CD4-positive, alpha-beta memory T cell (primary cell): Measurements from ENCODE around the gene EYS. TPM values are rescaled to one million over a fixed set of nuclear protein-coding genes. Genes with fewer than 3 reads are reported as not detected.
"Not testable (repeated sequence)": the region's sequence is repeated elsewhere in the genome, so short reads cannot be mapped to it uniquely, and the experiment has no call there.

Experiments
- CTCF ChIA-PET: fragments of 350-600 bp; sonication (Branson Sonifier 250); formaldehyde crosslinking; loops from one replicate; lab custom pipeline; 2021; ENCODE audit warnings: inconsistent platforms; ENCODE audit not compliant: partially characterized antibody; lab: Charles Lee
- POLR2A ChIA-PET: fragments of 350-600 bp; sonication (Branson Sonifier 250); formaldehyde crosslinking; loops from one replicate; lab custom pipeline; 2021; ENCODE audit not compliant: partially characterized antibody; lab: Charles Lee
- DNase-seq, 5 donors: peaks; one replicate each; pipeline versions ENCODE4 v3.0.0 to v3.0.0-alpha.2; 2020 to 2022; ENCODE audit warnings: mixed read lengths in 1 of 5
- H3K27ac ChIP-seq: one replicate; pipeline ENCODE4 v1.7.0; 2013; ENCODE audit warnings: low read depth, low read length
- H3K27me3 ChIP-seq: 2 replicates; pipeline ENCODE4 v1.7.0; 2013; ENCODE audit warnings: mild to moderate bottlenecking, low read length, moderate library complexity; ENCODE audit not compliant: insufficient read depth
- H3K36me3 ChIP-seq: 2 replicates; pipeline ENCODE4 v1.7.0; 2013; ENCODE audit warnings: mild to moderate bottlenecking, low read length, moderate library complexity; ENCODE audit not compliant: insufficient read depth
- H3K4me1 ChIP-seq: 2 replicates; pipeline ENCODE4 v1.7.0; 2013; ENCODE audit warnings: mild to moderate bottlenecking, low read length, moderate library complexity; ENCODE audit not compliant: insufficient read depth
- H3K4me3 ChIP-seq, 2 donors: one replicate each; pipeline ENCODE4 v1.7.0; 2013; ENCODE audit warnings: low read length in 2 of 2, mild to moderate bottlenecking in 1 of 2
- H3K9me3 ChIP-seq, 2 donors: one replicate each; pipeline ENCODE4 v1.7.0; 2013; ENCODE audit warnings: low read length in 2 of 2, control low read depth in 1 of 2; ENCODE audit not compliant: control insufficient read depth in 1 of 2
- H3K27ac Mint-ChIP-seq, 7 donors: one replicate each; pipeline ENCODE4 v1.8.0; 2020 to 2021; ENCODE audit warnings: mixed read lengths in 7 of 7, mild to moderate bottlenecking in 6 of 7, inconsistent platforms in 3 of 7, moderate library complexity in 3 of 7
- H3K27me3 Mint-ChIP-seq, 2 donors: one replicate each; pipeline ENCODE4 v1.8.0; 2020 to 2021; ENCODE audit warnings: mixed read lengths in 2 of 2
- H3K36me3 Mint-ChIP-seq, 2 donors: one replicate each; pipeline ENCODE4 v1.8.0; 2020 to 2021; ENCODE audit warnings: mixed read lengths in 2 of 2, inconsistent platforms in 1 of 2, mild to moderate bottlenecking in 1 of 2
- H3K4me1 Mint-ChIP-seq, 4 donors: one replicate each; pipeline ENCODE4 v1.8.0; 2020 to 2021; ENCODE audit warnings: mixed read lengths in 4 of 4, mild to moderate bottlenecking in 1 of 4
- H3K4me3 Mint-ChIP-seq, 8 donors: one replicate each; pipeline ENCODE4 v1.8.0; 2020 to 2021; ENCODE audit warnings: mixed read lengths in 8 of 8, mild to moderate bottlenecking in 7 of 8, moderate library complexity in 6 of 8, inconsistent platforms in 3 of 8
- H3K9me3 Mint-ChIP-seq, 8 donors: one replicate each; pipeline ENCODE4 v1.8.0; 2020 to 2021; ENCODE audit warnings: mixed read lengths in 8 of 8, mild to moderate bottlenecking in 5 of 8, inconsistent platforms in 3 of 8, moderate library complexity in 1 of 8
- intact Hi-C: fragments of 100-400 bp; cut with micrococcal nuclease; formaldehyde crosslinking; loops from one replicate; pipeline ENCODE4 v1.15.1; 2023
- polyA plus RNA-seq, 2 donors: library from polyadenylated mRNA; unstranded; fragments of 300-500 nt; fragmentation: Illumina TruSeq; gene quantifications; one replicate each; pipeline ENCODE4 v1.2.3, GENCODE V29; 2021
- total RNA-seq, 2 experiments: library from RNA; stranded (reverse); gene quantifications; one replicate each; pipeline ENCODE4 v1.2.3, GENCODE V29; 2021

The EYS gene
- total and polyA plus RNA-seq, 4 experiments from 2014 or later: 0.17 to 0.20 TPM; not detected in 2

DNA sequence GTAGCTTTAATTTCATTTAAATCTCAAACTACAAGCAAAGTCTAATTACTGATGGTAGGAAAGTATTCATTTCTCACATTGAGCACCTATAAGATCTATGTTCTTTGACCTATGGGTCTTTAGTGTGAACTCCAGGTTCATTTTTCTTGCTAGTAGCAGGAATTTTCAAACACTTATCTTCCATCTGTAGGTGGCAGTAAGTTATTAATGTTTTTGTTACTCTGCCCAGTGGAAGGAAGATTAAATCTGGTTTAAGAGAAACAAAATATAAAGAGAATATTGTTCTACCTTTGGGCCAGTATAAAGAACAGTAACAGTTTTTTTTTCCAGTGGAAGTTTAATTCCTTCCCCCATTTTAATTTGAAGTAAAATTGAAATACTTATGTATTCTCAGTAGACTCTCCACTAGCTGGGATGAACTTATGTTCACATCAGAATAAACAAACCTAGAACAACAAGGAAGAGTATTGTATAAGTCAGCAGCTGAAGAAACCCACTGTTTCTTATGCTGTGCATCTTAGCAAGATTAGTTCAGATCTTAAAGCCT, 1743.2 kb downstream of the EYS start:
- intact Hi-C loops: no loop called here
- Mint-ChIP-seq H3K9me3 (peaks cover 0 to 2% (median 0%) of the 10 kb centered on the region in 8 donors), H3K27ac (no peak overlapping the region), H3K27me3 (no peaks in the 10 kb centered on the region), H3K36me3 (no peaks in the 10 kb centered on the region), H3K4me1 (no peaks in the 10 kb centered on the region), H3K4me3 (no peak overlapping the region)
- Histone ChIP-seq H3K27me3 (no peaks in the 10 kb centered on the region), H3K4me1 (no peaks in the 10 kb centered on the region), H3K36me3 (no peaks in the 10 kb centered on the region), H3K4me3 (no peak overlapping the region), H3K9me3 (no peaks in the 10 kb centered on the region), H3K27ac (no peak overlapping the region)
- no peak for DNase-seq
- ChIA-PET CTCF (no interaction called here), POLR2A (no interaction called here)

DNA sequence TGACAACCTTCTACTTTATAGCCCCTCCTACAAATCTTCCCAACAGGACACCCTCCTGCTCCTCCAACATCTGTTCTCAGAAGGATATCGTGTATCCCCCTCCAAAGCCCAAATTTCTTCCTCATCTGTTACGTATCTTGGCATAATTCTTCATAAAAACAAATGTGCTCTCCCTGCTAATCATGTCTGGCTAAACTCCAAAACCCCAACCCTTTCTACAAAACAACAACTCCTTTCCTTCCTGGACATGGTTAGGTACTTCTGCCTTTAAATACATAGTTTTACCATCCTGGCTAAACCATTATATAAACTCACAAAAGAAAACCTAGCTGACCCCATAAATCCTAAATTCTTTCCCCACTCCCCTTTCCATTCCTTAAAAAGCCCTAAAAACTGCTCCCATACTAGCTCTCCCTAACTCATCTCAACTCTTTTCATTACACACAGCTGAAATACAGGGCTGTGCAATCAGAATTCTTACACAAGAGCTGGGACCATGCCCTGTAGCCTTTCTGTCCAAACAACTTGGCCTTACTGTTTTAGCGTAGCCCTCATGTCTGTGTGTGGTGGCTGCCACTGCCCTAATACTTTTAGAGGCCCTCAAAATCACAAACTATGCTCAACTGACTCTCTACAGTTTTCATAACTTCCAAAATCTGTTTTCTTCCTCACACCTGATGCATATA, 1753.5 kb downstream of the EYS start:
- CTCF ChIA-PET, H3K9me3 ChIP-seq, H3K27me3 Mint-ChIP-seq, H3K9me3 Mint-ChIP-seq, H3K27ac ChIP-seq, H3K36me3 ChIP-seq, H3K4me1 Mint-ChIP-seq, intact Hi-C loops, H3K4me3 ChIP-seq, H3K27me3 ChIP-seq, H3K4me1 ChIP-seq, H3K27ac Mint-ChIP-seq, H3K4me3 Mint-ChIP-seq, DNase-seq, POLR2A ChIA-PET, H3K36me3 Mint-ChIP-seq: not testable (repeated sequence)

DNA sequence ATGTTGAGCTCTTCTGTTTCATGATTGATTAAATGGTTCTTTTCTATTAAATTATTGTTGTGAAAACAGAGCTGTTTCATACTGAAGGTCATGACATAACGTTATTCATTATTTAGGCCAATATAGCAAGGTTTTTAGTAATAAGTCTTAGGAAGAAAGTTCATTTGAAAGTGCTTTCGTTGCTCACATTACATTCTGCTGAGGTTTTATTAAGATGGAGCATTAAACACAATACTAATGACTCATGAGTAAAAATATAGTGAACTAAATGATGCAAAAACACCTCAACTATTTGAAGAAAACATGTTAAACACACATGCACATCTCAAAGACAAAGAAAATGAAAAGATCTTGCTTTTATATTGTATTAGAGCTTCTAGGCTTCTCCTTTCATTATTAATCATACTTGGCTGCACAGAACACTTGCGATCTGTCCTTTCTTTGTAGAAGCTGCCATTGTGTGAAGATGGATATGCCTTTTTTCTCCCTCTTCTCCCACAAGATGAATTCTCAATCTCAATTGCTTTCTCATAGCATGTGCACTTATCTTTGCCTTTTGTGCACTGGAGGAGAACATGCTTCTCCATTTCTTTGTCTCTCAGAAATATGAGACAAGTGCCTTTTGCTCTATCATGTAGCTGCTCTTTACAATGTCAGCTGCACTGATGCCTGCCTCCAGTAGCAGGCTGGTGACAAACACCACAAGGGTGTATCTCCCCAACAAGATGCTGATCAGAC, 1759.1 kb downstream of the EYS start:
- H3K4me3 Mint-ChIP-seq: no peak overlapping the region
- peaks cover 0 to 2% (median 0%) of the 10 kb centered on the region in 8 donors for H3K9me3 Mint-ChIP-seq
- no peak overlapping the region for H3K27ac ChIP-seq
- ChIA-PET CTCF (no interaction called here), POLR2A (no interaction called here)
- no peak for DNase-seq
- H3K4me3 ChIP-seq: no peak overlapping the region
- H3K27me3 Mint-ChIP-seq: no peaks in the 10 kb centered on the region
- H3K36me3 ChIP-seq: no peaks in the 10 kb centered on the region
- intact Hi-C loops: no loop called here
- H3K9me3 ChIP-seq: no peaks in the 10 kb centered on the region
- no peaks in the 10 kb centered on the region for H3K36me3 Mint-ChIP-seq
- no peaks in the 10 kb centered on the region for H3K27me3 ChIP-seq
- H3K4me1 ChIP-seq: no peaks in the 10 kb centered on the region
- no peaks in the 10 kb centered on the region for H3K4me1 Mint-ChIP-seq
- H3K27ac Mint-ChIP-seq: no peak overlapping the region

DNA sequence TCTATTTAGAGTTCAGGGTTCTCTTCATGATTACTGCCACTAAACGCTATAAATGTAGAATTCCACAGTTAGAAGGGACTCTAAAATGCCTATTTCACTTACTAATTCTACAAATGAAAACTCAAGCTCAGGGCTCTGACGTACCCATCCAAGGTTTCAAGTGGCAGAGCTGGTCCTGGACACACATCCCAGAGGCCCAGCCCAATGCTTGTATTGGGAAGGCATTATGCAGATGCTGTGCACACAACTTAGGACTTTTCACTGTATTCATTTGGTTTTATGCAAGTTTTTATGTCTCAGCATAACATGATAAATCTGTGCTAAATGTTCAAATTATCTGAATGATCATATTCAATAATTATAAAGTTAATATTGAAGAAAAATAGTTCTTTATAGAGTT, 1761.0 kb downstream of the EYS start:
- H3K27me3 ChIP-seq: no peaks in the 10 kb centered on the region
- no peak overlapping the region for H3K4me3 ChIP-seq
- intact Hi-C loops: no loop called here
- H3K4me1 ChIP-seq: no peaks in the 10 kb centered on the region
- no peak for DNase-seq
- H3K9me3 ChIP-seq: no peaks in the 10 kb centered on the region
- H3K4me1 Mint-ChIP-seq: no peaks in the 10 kb centered on the region
- H3K36me3 Mint-ChIP-seq: no peaks in the 10 kb centered on the region
- H3K27ac Mint-ChIP-seq: no peak overlapping the region
- no peak overlapping the region for H3K4me3 Mint-ChIP-seq
- ChIA-PET CTCF (no interaction called here), POLR2A (no interaction called here)
- no peaks in the 10 kb centered on the region for H3K27me3 Mint-ChIP-seq
- no peak overlapping the region for H3K27ac ChIP-seq
- H3K36me3 ChIP-seq: no peaks in the 10 kb centered on the region
- peaks cover 0 to 2% (median 0%) of the 10 kb centered on the region in 8 donors for H3K9me3 Mint-ChIP-seq

DNA sequence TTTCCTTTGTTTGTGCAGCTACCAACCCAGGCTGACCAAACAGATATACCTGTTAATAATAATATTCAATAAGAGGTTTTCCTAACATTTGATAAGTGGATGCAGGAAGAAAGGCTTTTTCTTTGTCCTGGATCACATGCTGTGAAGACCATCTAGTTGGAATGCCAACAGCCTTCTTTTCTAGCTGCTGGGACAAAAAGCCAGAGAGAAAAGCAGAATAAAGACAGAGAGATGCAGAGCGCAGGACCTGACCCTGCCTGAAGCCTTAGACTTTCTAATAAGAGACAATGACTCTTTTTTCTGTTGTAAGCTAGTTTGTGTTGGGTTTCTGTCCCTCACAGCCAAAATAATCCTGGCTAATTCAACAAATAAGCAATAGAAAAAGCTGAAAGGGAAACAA, 1763.2 kb downstream of the EYS start:
- Histone ChIP-seq H3K36me3 (no peaks in the 10 kb centered on the region), H3K4me3 (no peak overlapping the region), H3K4me1 (no peaks in the 10 kb centered on the region), H3K27me3 (no peaks in the 10 kb centered on the region), H3K9me3 (no peaks in the 10 kb centered on the region), H3K27ac (no peak overlapping the region)
- no peak overlapping the region for H3K27ac Mint-ChIP-seq
- CTCF ChIA-PET: no interaction called here
- H3K4me3 Mint-ChIP-seq: no peak overlapping the region
- no peaks in the 10 kb centered on the region for H3K36me3 Mint-ChIP-seq
- intact Hi-C loops: no loop called here
- POLR2A ChIA-PET: no interaction called here
- no peaks in the 10 kb centered on the region for H3K27me3 Mint-ChIP-seq
- DNase-seq: no peak
- H3K9me3 Mint-ChIP-seq: peaks cover 0 to 2% (median 0%) of the 10 kb centered on the region in 8 donors
- H3K4me1 Mint-ChIP-seq: no peaks in the 10 kb centered on the region

DNA sequence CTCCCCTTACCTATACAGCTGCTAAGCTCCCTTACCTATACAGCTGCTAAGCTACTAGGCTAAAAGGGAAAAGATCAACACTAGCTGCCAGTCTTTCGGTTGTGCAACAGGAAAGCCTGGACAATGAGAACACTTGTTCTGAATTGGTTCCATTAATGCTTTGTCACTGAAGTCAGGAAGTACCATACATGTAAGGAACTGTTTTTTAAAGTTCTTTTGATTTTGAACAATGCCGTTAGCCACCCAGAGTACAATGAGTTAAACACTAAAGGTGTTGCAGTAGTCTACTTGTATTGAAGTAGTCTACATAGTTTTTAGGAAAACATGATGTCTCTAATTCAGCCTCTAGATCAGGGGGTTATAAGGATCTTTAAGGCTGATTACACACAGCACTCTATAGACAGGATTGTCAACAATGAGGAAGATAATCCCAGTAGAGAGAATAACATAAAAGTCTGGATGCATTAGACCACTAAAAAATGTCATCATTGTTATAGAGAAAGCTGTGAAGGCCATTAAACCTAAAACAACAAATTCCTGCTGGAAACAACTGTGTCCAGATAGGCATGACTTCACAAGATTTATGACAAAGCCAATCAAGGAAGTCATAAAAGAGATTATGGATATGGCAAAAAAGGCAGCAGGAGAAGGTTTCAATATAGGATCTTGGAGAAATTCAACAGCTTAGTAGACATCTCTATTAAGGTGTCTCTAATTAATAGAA, 1765.1 kb downstream of the EYS start:
- Mint-ChIP-seq H3K9me3 (peaks cover 0 to 2% (median 0%) of the 10 kb centered on the region in 8 donors), H3K36me3 (no peaks in the 10 kb centered on the region), H3K4me1 (no peaks in the 10 kb centered on the region), H3K27me3 (no peaks in the 10 kb centered on the region), H3K4me3 (no peak overlapping the region), H3K27ac (no peak overlapping the region)
- ChIA-PET POLR2A (no interaction called here), CTCF (no interaction called here)
- no peak overlapping the region for H3K4me3 ChIP-seq
- no peaks in the 10 kb centered on the region for H3K36me3 ChIP-seq
- H3K27ac ChIP-seq: no peak overlapping the region
- no peaks in the 10 kb centered on the region for H3K4me1 ChIP-seq
- intact Hi-C loops: no loop called here
- H3K9me3 ChIP-seq: no peaks in the 10 kb centered on the region
- no peaks in the 10 kb centered on the region for H3K27me3 ChIP-seq
- no peak for DNase-seq

DNA sequence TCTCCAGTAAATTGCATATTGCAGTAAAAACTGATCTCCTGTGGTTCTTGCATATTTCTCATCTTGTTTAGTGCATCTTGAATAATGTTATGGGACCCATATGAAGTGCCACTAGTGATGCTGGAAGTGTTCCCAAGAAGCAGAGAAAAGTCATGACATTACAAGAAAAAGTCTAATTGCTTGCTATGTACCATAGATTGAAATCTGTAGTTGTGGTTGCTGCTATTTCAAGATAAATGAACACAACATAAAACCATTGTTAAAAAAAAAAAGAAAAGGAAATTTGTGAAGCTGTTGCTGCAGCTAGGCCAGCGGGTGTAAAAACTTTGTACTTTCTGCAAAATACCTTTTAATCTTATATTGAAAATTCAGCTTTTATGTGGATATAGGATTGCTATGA, 1767.0 kb downstream of the EYS start:
- DNase-seq: no peak
- Mint-ChIP-seq H3K27ac (no peak overlapping the region), H3K9me3 (peaks cover 0 to 2% (median 0%) of the 10 kb centered on the region in 8 donors), H3K27me3 (no peaks in the 10 kb centered on the region), H3K4me3 (no peak overlapping the region), H3K4me1 (no peaks in the 10 kb centered on the region), H3K36me3 (no peaks in the 10 kb centered on the region)
- ChIA-PET POLR2A (no interaction called here), CTCF (no interaction called here)
- H3K36me3 ChIP-seq: no peaks in the 10 kb centered on the region
- no peak overlapping the region for H3K27ac ChIP-seq
- no peaks in the 10 kb centered on the region for H3K27me3 ChIP-seq
- H3K9me3 ChIP-seq: no peaks in the 10 kb centered on the region
- no peak overlapping the region for H3K4me3 ChIP-seq
- intact Hi-C loops: no loop called here
- no peaks in the 10 kb centered on the region for H3K4me1 ChIP-seq
